A673 (cell line): ENCODE measurements around the gene UNKL.

ENCODE experiments used
- EZH2 ChIP-seq: fragments of 200-600 bp; sonication (generic); IDR thresholded peaks from 2 replicates; pipeline ENCODE4 v1.6.1; 2017; ENCODE audit warnings: borderline replicate concordance, low read depth, mild to moderate bottlenecking, mixed read lengths, antibody characterized with exemption, low read length; ENCODE audit not compliant: poor library complexity, severe bottlenecking
- TF ChIP-seq, protein P1 (sequence below): fragments of 300-800, 200-600 bp; sonication (generic); conservative IDR thresholded peaks from 2 replicates; pipeline ENCODE4 v1.5.1; 2017; ENCODE audit warnings: low read depth, mild to moderate bottlenecking, antibody characterized with exemption, low read length, moderate library complexity, mixed read lengths

DNA sequence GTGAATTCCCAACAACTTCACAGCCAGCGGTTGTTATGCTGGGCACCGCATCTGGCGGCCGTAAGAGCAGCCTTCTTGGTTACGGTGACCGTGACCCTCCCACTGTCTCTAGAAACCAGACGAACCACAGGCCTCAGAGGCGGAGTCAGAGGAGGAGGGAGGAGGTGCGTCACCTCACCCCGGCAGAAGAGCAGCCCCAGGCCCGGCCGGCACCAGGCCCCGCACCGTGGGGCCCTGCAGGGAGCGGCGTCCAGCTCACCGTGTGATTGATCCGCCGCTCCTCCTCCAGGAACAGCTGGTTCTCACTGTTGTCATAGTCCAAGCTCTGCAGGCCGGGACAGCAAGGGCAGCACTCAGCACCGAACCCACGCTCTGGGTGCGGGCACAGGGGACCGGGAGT, 46.6 kb upstream of the UNKL start:
- TF ChIP-seq, protein P1, sequence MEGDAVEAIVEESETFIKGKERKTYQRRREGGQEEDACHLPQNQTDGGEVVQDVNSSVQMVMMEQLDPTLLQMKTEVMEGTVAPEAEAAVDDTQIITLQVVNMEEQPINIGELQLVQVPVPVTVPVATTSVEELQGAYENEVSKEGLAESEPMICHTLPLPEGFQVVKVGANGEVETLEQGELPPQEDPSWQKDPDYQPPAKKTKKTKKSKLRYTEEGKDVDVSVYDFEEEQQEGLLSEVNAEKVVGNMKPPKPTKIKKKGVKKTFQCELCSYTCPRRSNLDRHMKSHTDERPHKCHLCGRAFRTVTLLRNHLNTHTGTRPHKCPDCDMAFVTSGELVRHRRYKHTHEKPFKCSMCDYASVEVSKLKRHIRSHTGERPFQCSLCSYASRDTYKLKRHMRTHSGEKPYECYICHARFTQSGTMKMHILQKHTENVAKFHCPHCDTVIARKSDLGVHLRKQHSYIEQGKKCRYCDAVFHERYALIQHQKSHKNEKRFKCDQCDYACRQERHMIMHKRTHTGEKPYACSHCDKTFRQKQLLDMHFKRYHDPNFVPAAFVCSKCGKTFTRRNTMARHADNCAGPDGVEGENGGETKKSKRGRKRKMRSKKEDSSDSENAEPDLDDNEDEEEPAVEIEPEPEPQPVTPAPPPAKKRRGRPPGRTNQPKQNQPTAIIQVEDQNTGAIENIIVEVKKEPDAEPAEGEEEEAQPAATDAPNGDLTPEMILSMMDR: no peak
- TF ChIP-seq EZH2: no peak
